ENCODE results near the gene PHTF2. TPM values are rescaled to one million over a fixed set of nuclear protein-coding genes. Genes with fewer than 3 reads are reported as not detected.

Gene PHTF2
- total and polyA plus RNA-seq, 2 experiments from 2014 or later = 22.0 to 29.9 TPM

- no peak for DNase-seq
- H3F3A ChIP-seq (ENCODE audit: insufficient read depth) = no peaks in the 10 kb centered on the region
- no peak overlapping the region for H3K4me3 ChIP-seq
- no peak overlapping the region for H3K4me2 ChIP-seq (ENCODE audit: unreplicated experiment)
- no peaks in the 10 kb centered on the region for H3K27me3 ChIP-seq (replicated peaks; ENCODE audit: insufficient read depth)
- 97 to 100% methylated on average over 3 of the region's 3 CpGs for WGBS, 2 experiments (ENCODE audit: low coverage in 1 of 2, low lambda C conversion rate in 2 of 2, missing lambda C conversion rate in 2 of 2)
- no peak overlapping the region for H3K9ac ChIP-seq
- no peaks in the 10 kb centered on the region for H4K20me1 ChIP-seq (ENCODE audit: insufficient read depth)
- no peaks in the 10 kb centered on the region for H3K9me3 ChIP-seq (ENCODE audit: low read depth)
- H3K4me1 ChIP-seq (ENCODE audit: insufficient read depth) = no peaks in the 10 kb centered on the region
- in situ Hi-C loops (cut with MboI) = no loop called here
- H3K27ac ChIP-seq = no peak overlapping the region
- H3K36me3 ChIP-seq (ENCODE audit: low read depth) = no peaks in the 10 kb centered on the region
- no peaks in the 10 kb centered on the region for H3K9me2 ChIP-seq (ENCODE audit: insufficient read depth)
- TF ChIP-seq EZH2phosphoT487 (IDR thresholded peaks at IDR 0.05; ENCODE audit: insufficient read depth, low read depth) = no peak
- TF ChIP-seq EZH2 (IDR thresholded peaks at IDR 0.05; ENCODE audit: insufficient read depth, poor library complexity, severe bottlenecking) = no peak
- H3K79me2 ChIP-seq (ENCODE audit: insufficient read depth) = peaks cover 86% of the 10 kb centered on the region
- H2AFZ ChIP-seq = no peak overlapping the region
Observed at GRCh38 chr7:77825131-77825530, 26.6 kb downstream of the PHTF2 start.

- Histone ChIP-seq H2AFZ (no peak overlapping the region), H4K20me1 (ENCODE audit: insufficient read depth) (no peaks in the 10 kb centered on the region), H3K9me3 (ENCODE audit: low read depth) (no peaks in the 10 kb centered on the region), H3K9ac (no peak overlapping the region), H3K4me1 (ENCODE audit: insufficient read depth) (no peaks in the 10 kb centered on the region), H3K36me3 (ENCODE audit: low read depth) (no peaks in the 10 kb centered on the region), H3K27me3 (replicated peaks; ENCODE audit: insufficient read depth) (no peaks in the 10 kb centered on the region), H3F3A (ENCODE audit: insufficient read depth) (no peaks in the 10 kb centered on the region), H3K4me3 (no peak overlapping the region), H3K27ac (no peak overlapping the region), H3K4me2 (ENCODE audit: unreplicated experiment) (no peak overlapping the region), H3K79me2 (ENCODE audit: insufficient read depth) (peaks cover 77% of the 10 kb centered on the region), H3K9me2 (ENCODE audit: insufficient read depth) (no peaks in the 10 kb centered on the region)
- no peak for TF ChIP-seq EZH2 (IDR thresholded peaks at IDR 0.05; ENCODE audit: insufficient read depth, poor library complexity, severe bottlenecking)
- TF ChIP-seq EZH2phosphoT487 (IDR thresholded peaks at IDR 0.05; ENCODE audit: insufficient read depth, low read depth) = no peak
- no peak for DNase-seq
- in situ Hi-C loops (cut with MboI) = no loop called here
- 94 to 100% methylated on average over 2 of the region's 2 CpGs for WGBS, 2 experiments (ENCODE audit: low coverage in 1 of 2, low lambda C conversion rate in 2 of 2, missing lambda C conversion rate in 2 of 2)
Observed at GRCh38 chr7:77826300-77826699, 27.7 kb downstream of the PHTF2 start.

GRCh38 chr7:77827999-77828398 is 29.4 kb downstream of the PHTF2 start:
- no peaks in the 10 kb centered on the region for H3K9me3 ChIP-seq (ENCODE audit: low read depth)
- WGBS, 2 experiments (ENCODE audit: low coverage in 1 of 2, low lambda C conversion rate in 2 of 2, missing lambda C conversion rate in 2 of 2) = 96 to 97% methylated on average over 2 of the region's 2 CpGs
- no peak overlapping the region for H2AFZ ChIP-seq
- no peak overlapping the region for H3K4me2 ChIP-seq (ENCODE audit: unreplicated experiment)
- H3K27me3 ChIP-seq (replicated peaks; ENCODE audit: insufficient read depth) = no peaks in the 10 kb centered on the region
- no peaks in the 10 kb centered on the region for H4K20me1 ChIP-seq (ENCODE audit: insufficient read depth)
- H3F3A ChIP-seq (ENCODE audit: insufficient read depth) = peaks cover 2% of the 10 kb centered on the region; the same call in 1 of the 2 replicates
- H3K9ac ChIP-seq = no peak overlapping the region
- DNase-seq = no peak
- H3K9me2 ChIP-seq (ENCODE audit: insufficient read depth) = no peaks in the 10 kb centered on the region
- H3K4me3 ChIP-seq = no peak overlapping the region
- peaks cover 3% of the 10 kb centered on the region for H3K4me1 ChIP-seq (ENCODE audit: insufficient read depth)
- peaks cover 64% of the 10 kb centered on the region for H3K79me2 ChIP-seq (ENCODE audit: insufficient read depth)
- no peaks in the 10 kb centered on the region for H3K36me3 ChIP-seq (ENCODE audit: low read depth)
- no peak overlapping the region for H3K27ac ChIP-seq
- in situ Hi-C loops (cut with MboI) = no loop called here
- TF ChIP-seq EZH2 (IDR thresholded peaks at IDR 0.05; ENCODE audit: insufficient read depth, poor library complexity, severe bottlenecking) (no peak), EZH2phosphoT487 (IDR thresholded peaks at IDR 0.05; ENCODE audit: insufficient read depth, low read depth) (no peak)

GRCh38 chr7:77830649-77831355 is 32.2 kb downstream of the PHTF2 start:
- Histone ChIP-seq H3K9ac (no peak overlapping the region), H3K9me3 (ENCODE audit: low read depth) (no peaks in the 10 kb centered on the region), H3K79me2 (ENCODE audit: insufficient read depth) (peaks cover 42% of the 10 kb centered on the region), H2AFZ (no peak overlapping the region), H3K4me1 (ENCODE audit: insufficient read depth) (peaks cover 27% of the 10 kb centered on the region), H3K4me3 (no peak overlapping the region), H3F3A (ENCODE audit: insufficient read depth) (peaks cover 19% of the 10 kb centered on the region; the same call in 1 of the 2 replicates), H3K27ac (no peak overlapping the region), H3K4me2 (ENCODE audit: unreplicated experiment) (no peak overlapping the region), H3K27me3 (replicated peaks; ENCODE audit: insufficient read depth) (no peaks in the 10 kb centered on the region), H3K36me3 (ENCODE audit: low read depth) (no peaks in the 10 kb centered on the region), H3K9me2 (ENCODE audit: insufficient read depth) (no peaks in the 10 kb centered on the region), H4K20me1 (ENCODE audit: insufficient read depth) (no peaks in the 10 kb centered on the region)
- DNase-seq = peak; percentile 8
- TF ChIP-seq EZH2phosphoT487 (IDR thresholded peaks at IDR 0.05; ENCODE audit: insufficient read depth, low read depth) (no peak), EZH2 (IDR thresholded peaks at IDR 0.05; ENCODE audit: insufficient read depth, poor library complexity, severe bottlenecking) (no peak)
- in situ Hi-C loops (cut with MboI) = no loop called here
- WGBS, 2 experiments (ENCODE audit: low coverage in 1 of 2, low lambda C conversion rate in 2 of 2, missing lambda C conversion rate in 2 of 2) = 82 to 86% methylated on average over 8 of the region's 8 CpGs
